Measurements from ENCODE around the gene SLC6A2.

SLC6A2 gene

GRCh38 chr16:55678161-55678821 is 22.5 kb downstream of the SLC6A2 start:
- DNase-seq = no peak

DNA sequence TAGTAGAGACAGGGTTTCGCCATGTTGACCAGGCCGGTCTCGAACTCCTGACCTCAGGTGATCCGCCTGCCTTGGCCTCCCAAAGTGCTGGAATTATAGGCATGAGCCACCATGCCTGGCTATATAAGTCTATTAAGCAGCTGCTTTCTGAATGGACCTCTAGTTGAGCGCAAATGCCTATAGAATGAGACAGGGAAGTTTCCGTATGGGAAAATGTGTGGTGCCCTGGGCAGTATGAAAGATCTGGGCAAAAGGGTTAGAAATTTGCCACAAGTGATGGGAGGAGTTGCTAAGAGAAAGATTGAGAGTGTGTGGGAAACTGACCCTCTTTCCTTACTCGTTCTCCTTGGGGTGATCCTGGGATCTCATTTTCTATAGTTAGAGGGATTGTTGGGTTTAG is 26.3 kb downstream of the SLC6A2 start:
- no peak for DNase-seq

DNA sequence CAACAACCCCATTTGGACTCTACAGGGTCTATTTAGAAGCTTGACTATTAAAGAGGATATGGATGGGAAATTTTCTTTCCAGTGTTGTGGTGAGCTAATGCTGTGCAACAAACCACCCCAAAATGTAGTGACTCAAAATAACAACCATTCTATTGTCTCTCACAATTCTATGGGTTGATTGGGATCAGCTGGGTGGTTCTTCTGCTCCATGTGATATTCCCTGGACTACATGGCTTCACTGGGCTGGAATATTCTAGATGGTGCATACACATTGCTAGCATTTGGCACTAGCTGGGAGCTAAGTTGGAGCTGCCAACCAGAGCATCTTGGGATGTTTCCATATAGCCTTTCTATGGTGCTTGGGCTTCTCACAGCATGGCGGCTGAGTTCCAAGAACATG is 30.2 kb downstream of the SLC6A2 start:
- no peak for DNase-seq

DNA sequence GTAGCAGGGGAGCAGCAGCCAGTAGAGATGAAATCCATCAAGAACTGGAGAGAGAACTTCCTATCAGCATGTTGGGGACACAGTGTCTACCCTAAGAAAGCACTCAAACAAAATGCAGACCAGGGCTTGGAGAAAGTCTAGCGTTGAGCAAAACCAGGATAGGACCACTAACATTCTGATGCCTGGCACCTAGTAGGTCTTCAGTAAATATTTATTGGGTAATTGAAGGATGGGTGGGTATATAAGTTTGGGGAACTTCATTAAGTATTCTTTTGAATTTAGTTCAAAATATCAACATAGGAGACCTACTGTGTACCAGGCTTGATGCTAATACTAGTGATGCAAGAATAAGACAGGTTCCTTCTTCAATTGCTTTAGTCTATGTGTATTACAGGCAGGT is 30.9 kb downstream of the SLC6A2 start:
- DNase-seq = no peak

- DNase-seq = no peak
Measured at GRCh38 chr16:55687802-55688201, 32.0 kb downstream of the SLC6A2 start.

- no peak for DNase-seq
Measured at GRCh38 chr16:55690841-55691240, 35.1 kb downstream of the SLC6A2 start.

GRCh38 chr16:55691771-55692170 is 36.0 kb downstream of the SLC6A2 start:
- DNase-seq = no peak

- no peak for DNase-seq
Measured at GRCh38 chr16:55695595-55695994, 39.8 kb downstream of the SLC6A2 start.

GRCh38 chr16:55697867-55698266 is 42.1 kb downstream of the SLC6A2 start:
- DNase-seq = no peak

DNA sequence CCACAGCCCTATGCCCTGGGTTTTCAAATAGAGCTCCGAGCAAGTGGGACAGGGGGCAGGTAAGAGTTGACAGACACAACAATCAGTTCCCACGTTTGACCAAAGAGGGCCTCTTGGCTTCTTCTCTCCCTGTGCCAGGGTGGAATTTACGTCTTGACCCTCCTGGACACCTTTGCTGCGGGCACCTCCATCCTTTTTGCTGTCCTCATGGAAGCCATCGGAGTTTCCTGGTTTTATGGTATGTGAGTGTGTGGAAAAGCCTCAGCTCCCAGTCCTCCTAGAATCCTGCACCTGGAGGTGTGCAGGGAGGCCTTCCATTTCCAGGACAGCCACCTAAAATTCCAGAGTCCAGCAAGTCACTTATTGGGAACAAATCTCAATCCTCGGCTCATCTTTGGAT is 42.5 kb downstream of the SLC6A2 start:
- DNase-seq = no peak

DNA sequence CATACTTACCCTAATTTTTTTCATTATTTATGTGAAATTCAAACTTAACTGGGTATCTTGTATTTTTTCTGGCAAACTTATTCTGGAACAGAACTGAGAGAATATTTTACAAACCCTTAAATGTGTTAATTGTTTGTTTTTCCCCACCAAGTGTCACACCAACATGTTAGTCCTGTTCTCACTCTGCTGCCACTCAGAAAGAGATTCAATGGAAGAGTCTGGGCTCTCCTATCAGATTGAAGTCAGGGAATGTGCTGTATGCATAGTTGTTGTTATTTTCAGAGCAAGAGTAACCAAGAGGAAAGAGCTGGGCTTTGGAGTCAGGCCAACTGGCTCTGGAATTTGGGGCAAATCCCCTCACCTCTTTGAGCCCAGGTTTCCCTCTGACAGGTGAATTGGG is 43.2 kb downstream of the SLC6A2 start:
- DNase-seq = no peak

GRCh38 chr16:55699616-55700015 is 43.8 kb downstream of the SLC6A2 start:
- DNase-seq = no peak

DNA sequence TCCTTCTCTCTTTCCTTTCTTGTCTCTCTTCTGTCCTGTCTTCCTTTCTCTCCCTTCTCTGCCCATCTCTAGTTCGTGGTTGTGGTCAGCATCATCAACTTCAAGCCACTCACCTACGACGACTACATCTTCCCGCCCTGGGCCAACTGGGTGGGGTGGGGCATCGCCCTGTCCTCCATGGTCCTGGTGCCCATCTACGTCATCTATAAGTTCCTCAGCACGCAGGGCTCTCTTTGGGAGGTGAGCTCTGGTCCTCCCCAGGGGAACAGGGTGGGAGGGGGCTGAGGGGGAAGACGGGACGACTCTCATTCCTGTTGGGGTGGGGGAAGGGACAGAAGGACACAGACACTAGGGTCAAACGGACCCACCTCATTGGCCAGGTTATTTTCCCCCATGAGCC is 44.3 kb downstream of the SLC6A2 start:
- DNase-seq = no peak

DNA sequence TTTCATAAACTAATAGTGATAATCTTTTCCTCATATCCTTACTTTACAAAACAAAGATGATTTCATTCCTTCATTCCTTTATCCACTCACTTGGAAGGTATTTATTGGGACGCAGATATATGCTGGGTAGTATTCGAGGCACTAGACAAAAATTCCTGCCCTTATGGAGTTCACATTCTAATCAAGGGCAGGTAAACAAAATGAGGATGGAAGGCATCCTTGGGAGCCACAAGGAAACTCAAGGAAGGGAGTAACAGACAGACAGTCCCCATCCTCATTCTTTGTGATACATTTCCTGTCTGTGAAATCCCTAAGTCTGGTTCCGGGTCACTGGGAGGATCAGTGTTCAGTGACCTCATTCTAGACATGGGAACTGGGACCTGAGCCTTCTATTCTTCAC is 45.2 kb downstream of the SLC6A2 start:
- no peak for DNase-seq

DNA sequence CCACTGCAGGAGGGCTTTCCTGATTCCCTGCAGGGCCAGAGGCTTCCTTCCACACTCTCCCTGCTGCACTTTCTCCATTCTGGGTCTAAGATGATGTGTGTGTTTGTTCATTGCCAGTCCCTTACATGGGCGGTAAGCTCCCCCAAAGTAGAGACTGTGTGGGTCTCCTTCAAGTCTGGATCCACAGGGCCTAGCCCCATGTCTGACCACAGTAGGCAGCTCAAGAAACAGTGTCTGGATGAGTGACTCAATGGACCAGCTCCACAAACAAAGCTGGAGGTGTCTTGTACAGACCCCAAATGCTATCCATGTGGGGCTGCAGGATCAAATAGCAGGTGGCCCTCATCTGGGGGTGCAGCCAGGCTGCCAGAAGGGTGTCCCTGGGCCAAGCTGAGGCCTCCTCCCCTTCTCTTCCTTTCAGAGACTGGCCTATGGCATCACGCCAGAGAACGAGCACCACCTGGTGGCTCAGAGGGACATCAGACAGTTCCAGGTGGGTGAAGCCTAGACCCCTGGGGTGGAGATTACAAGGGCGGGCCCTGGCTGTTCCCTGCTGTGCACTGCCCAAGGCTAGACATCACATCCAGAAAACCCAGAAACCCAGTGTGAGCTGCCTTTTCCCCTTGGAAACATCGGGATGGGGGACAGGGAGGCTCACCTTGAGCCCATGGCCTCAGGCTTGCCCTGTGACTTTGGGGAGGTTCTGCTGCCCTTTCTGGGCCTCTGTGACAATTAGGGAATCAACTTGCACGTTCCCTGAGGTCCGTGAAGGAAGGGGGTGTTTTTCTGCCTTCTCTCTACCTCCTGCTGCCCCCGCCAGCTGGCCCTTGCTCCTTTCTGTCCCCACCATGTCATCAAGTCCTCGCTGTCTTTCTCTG is 45.9 kb downstream of the SLC6A2 start:
- peak; percentile 59 for DNase-seq

GRCh38 chr16:55703003-55704001 is 47.5 kb downstream of the SLC6A2 start:
- DNase-seq = peak; percentile 39

DNA sequence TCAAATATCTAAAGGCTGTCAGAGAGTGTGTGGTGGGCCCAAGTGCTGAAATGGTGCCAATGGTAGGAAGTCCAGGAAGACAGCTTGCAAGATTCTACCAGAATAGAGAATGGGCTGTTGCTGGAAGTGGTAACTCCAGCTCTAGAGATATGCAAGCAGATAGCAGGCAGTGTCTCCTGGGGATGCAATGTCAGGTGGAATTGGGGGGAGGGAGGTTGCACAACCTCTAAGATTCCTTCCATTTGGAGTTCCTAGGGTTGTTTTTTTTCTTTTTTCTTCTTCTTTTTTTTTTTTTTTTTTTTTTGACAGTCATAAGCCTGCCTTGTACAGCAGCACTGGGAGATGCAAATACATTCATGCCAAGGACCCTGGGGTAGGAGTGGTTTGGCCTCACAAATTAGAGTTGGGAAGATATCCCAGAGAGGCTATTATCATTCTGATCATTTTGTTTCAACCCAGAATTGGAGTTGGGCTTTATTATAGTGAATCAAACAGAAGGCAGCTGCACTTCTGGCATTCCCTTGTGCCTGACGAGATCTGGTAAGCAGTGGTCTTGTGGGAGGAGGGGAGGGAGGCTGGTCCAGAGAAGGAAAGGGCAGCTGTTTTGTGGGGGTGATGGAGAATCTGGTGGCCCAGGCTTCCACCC is 51.1 kb downstream of the SLC6A2 start:
- DNase-seq = no peak

GRCh38 chr16:55709801-55710200 is 54.0 kb downstream of the SLC6A2 start:
- DNase-seq = no peak

DNA sequence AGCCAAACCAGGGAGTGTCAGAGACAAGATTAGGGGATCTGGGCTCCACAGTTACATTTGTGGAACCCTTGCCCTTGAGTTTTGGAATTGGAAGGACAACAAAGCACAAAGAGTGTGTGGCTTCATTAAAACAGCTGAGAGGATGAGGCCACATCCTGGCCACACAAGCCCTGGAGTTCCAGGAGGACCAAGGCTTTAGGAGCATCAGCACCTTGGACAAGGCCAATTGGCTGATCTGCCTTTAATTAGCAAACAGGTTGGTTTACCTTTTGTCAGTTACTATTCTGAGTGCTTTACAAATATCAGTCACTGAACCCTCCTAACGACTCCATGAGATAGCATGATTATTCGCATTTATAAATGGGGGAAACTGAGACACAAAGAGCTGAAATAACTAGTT is 54.7 kb downstream of the SLC6A2 start:
- no peak for DNase-seq

DNA sequence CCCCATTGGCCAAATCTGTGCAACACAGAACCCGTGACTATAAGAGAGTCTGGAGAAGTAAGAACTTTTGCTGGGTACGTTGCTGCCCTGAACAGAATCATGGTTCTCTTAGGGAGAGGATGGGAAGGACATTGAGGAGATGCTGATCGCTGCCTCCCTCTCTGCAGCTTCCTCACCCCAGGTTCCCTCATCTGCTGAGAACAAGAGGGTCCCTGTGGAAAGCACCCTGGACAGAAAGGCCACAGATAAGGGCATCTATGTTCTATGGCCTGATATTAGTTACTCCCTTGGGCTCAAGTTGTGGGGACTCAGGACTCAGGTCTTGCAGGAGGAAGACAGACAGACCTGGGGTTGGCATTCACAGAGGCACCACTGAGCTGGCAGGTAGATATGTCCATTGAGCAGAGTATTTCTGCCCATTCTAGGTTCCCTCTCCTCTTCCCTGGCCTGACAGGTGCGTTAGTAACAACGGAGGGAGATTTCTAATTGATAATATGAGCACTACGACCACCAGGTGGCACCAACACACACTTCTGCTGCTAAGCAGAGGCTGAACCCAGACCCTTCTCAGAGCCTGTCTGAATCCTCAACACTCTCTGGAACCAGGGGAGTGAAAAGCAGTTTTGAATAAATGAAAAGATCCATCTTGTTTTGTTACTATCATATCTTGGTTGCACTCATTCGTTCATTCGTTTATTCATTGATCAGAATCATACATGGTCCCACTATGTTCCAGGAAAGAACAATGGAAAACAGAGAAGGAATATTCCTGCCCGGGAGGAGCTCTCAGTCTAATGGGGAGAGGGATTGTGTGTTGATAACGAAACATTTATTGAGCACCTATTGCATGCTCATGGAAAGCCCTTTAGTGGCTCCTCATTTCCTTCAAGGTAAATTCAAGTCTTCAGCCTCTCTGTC is 56.4 kb downstream of the SLC6A2 start:
- DNase-seq = peak; percentile 89

- no peak for DNase-seq
Measured at GRCh38 chr16:55713103-55713502, 57.3 kb downstream of the SLC6A2 start.

GRCh38 chr16:55717326-55717725 is 61.5 kb downstream of the SLC6A2 start:
- no peak for DNase-seq

All from NCI-H1694 (cell line).